Panc1 (cell line): ENCODE results near the gene LGI2. TPM values are rescaled to one million over a fixed set of nuclear protein-coding genes. Genes with fewer than 3 reads are reported as not detected.

Experiments
- ATAC-seq: fragments of 200-7000 bp; cut with Tn5 transposase; 2 replicates; pipeline ENCODE4 v1.9.1; 2020; ENCODE audit warnings: mild to moderate bottlenecking, moderate library complexity
- BruUV-seq: library from RNA; stranded (reverse); fragments of 400-500 nt; replicated peaks from 2 replicates; lab custom pipeline; 2021; lab: Mats Ljungman, UMichigan
- CTCF ChIA-PET: fragments of 300-600 bp; sonication (Branson Sonifier 250); formaldehyde crosslinking; loops from one replicate; lab custom pipeline; 2022; ENCODE audit warnings: antibody characterized with exemption; lab: Charles Lee
- POLR2A ChIA-PET: fragments of 300-600 bp; sonication (Branson Sonifier 250); formaldehyde crosslinking; loops from one replicate; lab custom pipeline; 2022; ENCODE audit warnings: antibody characterized with exemption; lab: Charles Lee
- DNase-seq: peaks from one replicate; pipeline ENCODE4 v3.0.0-alpha.2; 2010; ENCODE audit warnings: low read depth, low spot score
- H3K27ac ChIP-seq: 2 replicates; pipeline ENCODE4 v1.5.1; 2011; ENCODE audit warnings: mild to moderate bottlenecking, low read length, inconsistent platforms
- H3K27me3 ChIP-seq: fragments of 200-500 bp; sonication (Bioruptor generic); 2 replicates; pipeline ENCODE4 v1.6.0; 2014; ENCODE audit warnings: low read length, inconsistent platforms; ENCODE audit not compliant: control insufficient read depth, insufficient read depth
- H3K36me3 ChIP-seq: fragments of 200-500 bp; sonication (Bioruptor generic); 2 replicates; pipeline ENCODE4 v1.5.1; 2014; ENCODE audit warnings: inconsistent platforms, mild to moderate bottlenecking, low read length, moderate library complexity; ENCODE audit not compliant: control insufficient read depth, insufficient read depth
- H3K4me1 ChIP-seq: 2 replicates; pipeline ENCODE4 v1.5.1; 2011; ENCODE audit warnings: inconsistent platforms, mild to moderate bottlenecking, low read length, moderate library complexity; ENCODE audit not compliant: control insufficient read depth, insufficient read depth
- H3K4me3 ChIP-seq, 2 experiments: 2 replicates each; pipeline ENCODE4 v1.5.1; 2011 to 2012; ENCODE audit warnings: low read depth in 2 of 2, low read length in 2 of 2, mild to moderate bottlenecking in 2 of 2, inconsistent platforms in 1 of 2, moderate library complexity in 1 of 2
- H3K9me3 ChIP-seq: fragments of 200-500 bp; sonication (Bioruptor generic); 2 replicates; pipeline ENCODE4 v1.5.1; 2014; ENCODE audit warnings: low read depth, mild to moderate bottlenecking, inconsistent platforms, low read length, moderate library complexity; ENCODE audit not compliant: control insufficient read depth, insufficient read depth
- CTCF ChIP-seq: fragments of 450-650 bp; IDR thresholded peaks from 2 replicates; pipeline ENCODE4 v1.5.1; 2017; ENCODE audit warnings: mild to moderate bottlenecking
- POLR2AphosphoS5 ChIP-seq: IDR thresholded peaks from 2 replicates; pipeline ENCODE4 v1.6.1; 2012; ENCODE audit warnings: mild to moderate bottlenecking, low read depth, low read length, moderate library complexity
- REST ChIP-seq, 2 experiments: IDR thresholded peaks; 2 replicates each; pipeline ENCODE4 v1.6.1; 2011 to 2012; ENCODE audit warnings: low read depth in 2 of 2, control low read depth in 1 of 2, low read length in 1 of 2, mild to moderate bottlenecking in 1 of 2, moderate library complexity in 1 of 2; ENCODE audit not compliant: insufficient read depth in 1 of 2
- SIN3A ChIP-seq: IDR thresholded peaks from 2 replicates; pipeline ENCODE4 v1.6.1; 2012; ENCODE audit warnings: low read depth, mild to moderate bottlenecking, low read length, moderate library complexity, borderline replicate concordance; ENCODE audit not compliant: insufficient read depth
- TCF7L2 ChIP-seq: IDR thresholded peaks from 2 replicates; pipeline ENCODE4 v1.6.1; 2011; ENCODE audit warnings: mild to moderate bottlenecking, low read depth, low read length, inconsistent platforms
- in situ Hi-C: cut with HindIII; loops from 2 replicates; pipeline ENCODE4 v1.10.0; 2016; ENCODE audit warnings: low sequenced_read_pairs, low pct_unique_long_range_greater_than_20kb
- intact Hi-C: fragments of 100-400 bp; cut with micrococcal nuclease; formaldehyde crosslinking; loops from one replicate; pipeline ENCODE4 v1.10.0; 2022; ENCODE audit not compliant: unreplicated experiment
- total RNA-seq: library from RNA; stranded (reverse); gene quantifications from one replicate; pipeline ENCODE4 v1.2.1, GENCODE V29; 2021; ENCODE audit not compliant: unreplicated experiment

The LGI2 gene
- total RNA-seq, 1 experiment from 2014 or later: not detected

GRCh38 chr4:25070545-25070944, 39.8 kb upstream of the LGI2 start:
- H3K27ac ChIP-seq: no peak overlapping the region
- no peaks in the 10 kb centered on the region for H3K27me3 ChIP-seq
- BruUV-seq: no TSS peak
- H3K4me3 ChIP-seq: no peak overlapping the region
- no peaks in the 10 kb centered on the region for H3K9me3 ChIP-seq
- ChIA-PET CTCF (no interaction called here), POLR2A (no interaction called here)
- ATAC-seq: no peak
- in situ Hi-C loops (no loop called here), intact Hi-C loops (no loop called here)
- TF ChIP-seq POLR2AphosphoS5: no peak
- no peak for TF ChIP-seq TCF7L2
- no peak for DNase-seq
- H3K36me3 ChIP-seq: no peaks in the 10 kb centered on the region
- no peaks in the 10 kb centered on the region for H3K4me1 ChIP-seq

GRCh38 chr4:25069014-25069413, 38.3 kb upstream of the LGI2 start:
- no peak for ATAC-seq
- POLR2A ChIA-PET: no interaction called here

More at GRCh38 chr4:25069014-25069413, 38.3 kb upstream of the LGI2 start:
- Histone ChIP-seq H3K27ac (no peak overlapping the region), H3K4me1 (no peaks in the 10 kb centered on the region), H3K27me3 (no peaks in the 10 kb centered on the region), H3K36me3 (no peaks in the 10 kb centered on the region), H3K4me3 (no peak overlapping the region), H3K9me3 (no peaks in the 10 kb centered on the region)
- BruUV-seq: no TSS peak
- intact Hi-C loops (no loop called here), in situ Hi-C loops (no loop called here)
- no peak for DNase-seq
- CTCF ChIA-PET: no interaction called here
- no peak for TF ChIP-seq TCF7L2
- no peak for TF ChIP-seq CTCF
- TF ChIP-seq POLR2AphosphoS5: no peak
- TF ChIP-seq SIN3A: no peak
- no peak for TF ChIP-seq REST (IDR thresholded peaks at IDR 0.05; ENCODE audit: insufficient read depth in 1 of 2, low read depth in 2 of 2, low read length in 1 of 2)
